ENCODE data around the gene OR2D2. TPM values are rescaled to one million over a fixed set of nuclear protein-coding genes. Genes with fewer than 3 reads are reported as not detected.
A peak's percentile ranks its signal among the peaks of the same experiment; 100 is the strongest.

The OR2D2 gene
- total RNA-seq, 1 donor from 2014 or later = 0.64 TPM

- H3K4me3 Mint-ChIP-seq (ENCODE audit: unreplicated experiment) = peak overlapping the region; percentile 94
- peak overlapping the region; percentile 88 for H3K27ac Mint-ChIP-seq (ENCODE audit: unreplicated experiment)
- H3K9me3 Mint-ChIP-seq (ENCODE audit: unreplicated experiment) = no peaks in the 10 kb centered on the region
- no peaks in the 10 kb centered on the region for H3K36me3 Mint-ChIP-seq (ENCODE audit: low read depth, unreplicated experiment)
- DNase-seq (ENCODE audit: low spot score) = no peak
- H3K4me1 Mint-ChIP-seq (ENCODE audit: unreplicated experiment) = peaks cover 28% of the 10 kb centered on the region
- H3K27me3 Mint-ChIP-seq (ENCODE audit: unreplicated experiment) = peaks cover 3% of the 10 kb centered on the region
- TF ChIP-seq CTCF (IDR thresholded peaks at IDR 0.05; ENCODE audit: unreplicated experiment) = no peak
These were observed 34.8 kb upstream of the OR2D2 start for GRCh38 chr11:6927030-6927617.

GRCh38 chr11:6926208-6927029, 34.1 kb upstream of the OR2D2 start, which contains the start of gene ZNF215:
ZNF215 (plus strand) TSS chr11:6926426; CDS start chr11:6932273, 5,847 bp downstream.
- Mint-ChIP-seq H3K27me3 (ENCODE audit: unreplicated experiment) (peaks cover 3% of the 10 kb centered on the region), H3K27ac (ENCODE audit: unreplicated experiment) (peak within 1 kb of the TSS; percentile 88), H3K4me3 (ENCODE audit: unreplicated experiment) (peak within 1 kb of the TSS; percentile 94), H3K9me3 (ENCODE audit: unreplicated experiment) (no peaks in the 10 kb centered on the region), H3K36me3 (ENCODE audit: low read depth, unreplicated experiment) (no peaks in the 10 kb centered on the region), H3K4me1 (ENCODE audit: unreplicated experiment) (peaks cover 28% of the 10 kb centered on the region)
- DNase-seq (ENCODE audit: low spot score) = peak; percentile 84
- TF ChIP-seq CTCF (IDR thresholded peaks at IDR 0.05; ENCODE audit: unreplicated experiment) = no peak

- DNase-seq (ENCODE audit: low spot score) = peak; percentile 11
- H3K4me1 Mint-ChIP-seq (ENCODE audit: unreplicated experiment) = peaks cover 28% of the 10 kb centered on the region
- no peak for TF ChIP-seq CTCF (IDR thresholded peaks at IDR 0.05; ENCODE audit: unreplicated experiment)
- H3K27me3 Mint-ChIP-seq (ENCODE audit: unreplicated experiment) = peaks cover 3% of the 10 kb centered on the region
- H3K4me3 Mint-ChIP-seq (ENCODE audit: unreplicated experiment) = peak overlapping the region; percentile 94
- H3K27ac Mint-ChIP-seq (ENCODE audit: unreplicated experiment) = peak overlapping the region; percentile 88
- no peaks in the 10 kb centered on the region for H3K9me3 Mint-ChIP-seq (ENCODE audit: unreplicated experiment)
- no peaks in the 10 kb centered on the region for H3K36me3 Mint-ChIP-seq (ENCODE audit: low read depth, unreplicated experiment)
These were observed 33.4 kb upstream of the OR2D2 start for GRCh38 chr11:6925636-6926207.

- Mint-ChIP-seq H3K27ac (ENCODE audit: unreplicated experiment) (peak overlapping the region; percentile 88), H3K9me3 (ENCODE audit: unreplicated experiment) (no peaks in the 10 kb centered on the region), H3K4me3 (ENCODE audit: unreplicated experiment) (peak overlapping the region; percentile 94), H3K27me3 (ENCODE audit: unreplicated experiment) (peaks cover 3% of the 10 kb centered on the region), H3K36me3 (ENCODE audit: low read depth, unreplicated experiment) (no peaks in the 10 kb centered on the region), H3K4me1 (ENCODE audit: unreplicated experiment) (peaks cover 25% of the 10 kb centered on the region)
- no peak for DNase-seq (ENCODE audit: low spot score)
- TF ChIP-seq CTCF (IDR thresholded peaks at IDR 0.05; ENCODE audit: unreplicated experiment) = no peak
These were observed 32.8 kb upstream of the OR2D2 start for GRCh38 chr11:6925007-6925577.
